ENCODE results near the gene RPS29.
A peak's percentile ranks its signal among the peaks of the same experiment; 100 is the strongest.
"Not testable (repeated sequence)": the region's sequence is repeated elsewhere in the genome, so short reads cannot be mapped to it uniquely, and the experiment has no call there.

Gene RPS29

GRCh38 chr14:49594347-49595091 is 8.3 kb upstream of the RPS29 start:
- H3K27ac ChIP-seq (ENCODE audit: low read length): no peak overlapping the region
- H3K4me1 ChIP-seq (ENCODE audit: control insufficient read depth, insufficient read depth, low read length): no peaks in the 10 kb centered on the region
- H3K9me3 ChIP-seq (ENCODE audit: control insufficient read depth, insufficient read depth, low read length): no peaks in the 10 kb centered on the region
- WGBS (ENCODE audit: insufficient coverage, insufficient read length): no CpG with 5 or more reads among the region's 4 CpGs
- no peaks in the 10 kb centered on the region for H3K27me3 ChIP-seq (ENCODE audit: control insufficient read depth, insufficient read depth, low read length)
- DNase-seq (ENCODE audit: low read depth, low spot score): no peak
- no peaks in the 10 kb centered on the region for H3K36me3 ChIP-seq (ENCODE audit: control insufficient read depth, insufficient read depth, low read length)
- no peak overlapping the region for H3K4me3 ChIP-seq (ENCODE audit: low read length)

- Histone ChIP-seq H3K36me3 (ENCODE audit: control insufficient read depth, insufficient read depth, low read length) (no peaks in the 10 kb centered on the region), H3K27ac (ENCODE audit: low read length) (no peak overlapping the region), H3K27me3 (ENCODE audit: control insufficient read depth, insufficient read depth, low read length) (no peaks in the 10 kb centered on the region), H3K4me1 (ENCODE audit: control insufficient read depth, insufficient read depth, low read length) (no peaks in the 10 kb centered on the region), H3K9me3 (ENCODE audit: control insufficient read depth, insufficient read depth, low read length) (no peaks in the 10 kb centered on the region), H3K4me3 (ENCODE audit: low read length) (no peak overlapping the region)
- WGBS (ENCODE audit: insufficient coverage, insufficient read length): no CpG with 5 or more reads among the region's 3 CpGs
- no peak for DNase-seq (ENCODE audit: low read depth, low spot score)
Measured at GRCh38 chr14:49593016-49593415, 6.8 kb upstream of the RPS29 start.

GRCh38 chr14:49589387-49589786 is 3.2 kb upstream of the RPS29 start:
- H3K27ac ChIP-seq (ENCODE audit: low read length): no peak overlapping the region
- no peaks in the 10 kb centered on the region for H3K27me3 ChIP-seq (ENCODE audit: control insufficient read depth, insufficient read depth, low read length)
- no peaks in the 10 kb centered on the region for H3K9me3 ChIP-seq (ENCODE audit: control insufficient read depth, insufficient read depth, low read length)
- no peaks in the 10 kb centered on the region for H3K4me1 ChIP-seq (ENCODE audit: control insufficient read depth, insufficient read depth, low read length)
- no CpG with 5 or more reads among the region's 3 CpGs for WGBS (ENCODE audit: insufficient coverage, insufficient read length)
- H3K4me3 ChIP-seq (ENCODE audit: low read length): no peak overlapping the region
- no peak for DNase-seq (ENCODE audit: low read depth, low spot score)
- H3K36me3 ChIP-seq (ENCODE audit: control insufficient read depth, insufficient read depth, low read length): peaks cover 2% of the 10 kb centered on the region

GRCh38 chr14:49586673-49587460 is 687 bp upstream of the RPS29 start:
- Histone ChIP-seq H3K27me3 (ENCODE audit: control insufficient read depth, insufficient read depth, low read length) (no peaks in the 10 kb centered on the region), H3K4me3 (ENCODE audit: low read length) (peak overlapping the region; percentile 9; the same call in 1 of the 2 replicates), H3K27ac (ENCODE audit: low read length) (no peak overlapping the region), H3K4me1 (ENCODE audit: control insufficient read depth, insufficient read depth, low read length) (peaks cover 4% of the 10 kb centered on the region; the same call in 1 of the 2 replicates), H3K9me3 (ENCODE audit: control insufficient read depth, insufficient read depth, low read length) (no peaks in the 10 kb centered on the region), H3K36me3 (ENCODE audit: control insufficient read depth, insufficient read depth, low read length) (peaks cover 17% of the 10 kb centered on the region)
- no peak for DNase-seq (ENCODE audit: low read depth, low spot score)
- WGBS (ENCODE audit: insufficient coverage, insufficient read length): no CpG with 5 or more reads among the region's 21 CpGs

GRCh38 chr14:49584981-49585640 is 1.1 kb downstream of the RPS29 start:
- Histone ChIP-seq H3K4me3 (ENCODE audit: low read length) (peak overlapping the region; percentile 72; the same call in 1 of the 2 replicates), H3K36me3 (ENCODE audit: control insufficient read depth, insufficient read depth, low read length) (peaks cover 17% of the 10 kb centered on the region)
- H3K9me3 ChIP-seq (ENCODE audit: control insufficient read depth, insufficient read depth, low read length); H3K27ac ChIP-seq (ENCODE audit: low read length); DNase-seq (ENCODE audit: low read depth, low spot score); H3K27me3 ChIP-seq (ENCODE audit: control insufficient read depth, insufficient read depth, low read length); H3K4me1 ChIP-seq (ENCODE audit: control insufficient read depth, insufficient read depth, low read length): not testable (repeated sequence)
- whole genome bisulfite sequencing (ENCODE audit: insufficient coverage, insufficient read length): no CpG with 5 or more reads among the region's 32 CpGs

- no peaks in the 10 kb centered on the region for H3K27me3 ChIP-seq (ENCODE audit: control insufficient read depth, insufficient read depth, low read length)
- H3K4me1 ChIP-seq (ENCODE audit: control insufficient read depth, insufficient read depth, low read length): peaks cover 4% of the 10 kb centered on the region; the same call in 1 of the 2 replicates
- no CpG with 5 or more reads among the region's 11 CpGs for whole genome bisulfite sequencing (ENCODE audit: insufficient coverage, insufficient read length)
- no peak for DNase-seq (ENCODE audit: low read depth, low spot score)
- H3K27ac ChIP-seq (ENCODE audit: low read length): no peak overlapping the region
- H3K4me3 ChIP-seq (ENCODE audit: low read length): peak overlapping the region; percentile 21; the same call in 1 of the 2 replicates
- H3K36me3 ChIP-seq (ENCODE audit: control insufficient read depth, insufficient read depth, low read length): peaks cover 17% of the 10 kb centered on the region
- H3K9me3 ChIP-seq (ENCODE audit: control insufficient read depth, insufficient read depth, low read length): no peaks in the 10 kb centered on the region
Measured at GRCh38 chr14:49584058-49584457, 2.1 kb downstream of the RPS29 start.

- DNase-seq (ENCODE audit: low read depth, low spot score): no peak
- H3K4me3 ChIP-seq (ENCODE audit: low read length): no peak overlapping the region
- H3K4me1 ChIP-seq (ENCODE audit: control insufficient read depth, insufficient read depth, low read length): peaks cover 4% of the 10 kb centered on the region; the same call in 1 of the 2 replicates
- H3K9me3 ChIP-seq (ENCODE audit: control insufficient read depth, insufficient read depth, low read length): no peaks in the 10 kb centered on the region
- H3K27me3 ChIP-seq (ENCODE audit: control insufficient read depth, insufficient read depth, low read length): no peaks in the 10 kb centered on the region
- WGBS (ENCODE audit: insufficient coverage, insufficient read length): no CpG with 5 or more reads among the region's 6 CpGs
- H3K36me3 ChIP-seq (ENCODE audit: control insufficient read depth, insufficient read depth, low read length): peaks cover 17% of the 10 kb centered on the region
- no peak overlapping the region for H3K27ac ChIP-seq (ENCODE audit: low read length)
Measured at GRCh38 chr14:49583629-49584028, 2.6 kb downstream of the RPS29 start.

- no peaks in the 10 kb centered on the region for H3K9me3 ChIP-seq (ENCODE audit: control insufficient read depth, insufficient read depth, low read length)
- H3K27me3 ChIP-seq (ENCODE audit: control insufficient read depth, insufficient read depth, low read length): no peaks in the 10 kb centered on the region
- peaks cover 20% of the 10 kb centered on the region for H3K36me3 ChIP-seq (ENCODE audit: control insufficient read depth, insufficient read depth, low read length)
- 100% methylated on average over 1 of the region's 4 CpGs for WGBS (ENCODE audit: insufficient coverage, insufficient read length)
- no peak overlapping the region for H3K4me3 ChIP-seq (ENCODE audit: low read length)
- peaks cover 4% of the 10 kb centered on the region; the same call in 1 of the 2 replicates for H3K4me1 ChIP-seq (ENCODE audit: control insufficient read depth, insufficient read depth, low read length)
- H3K27ac ChIP-seq (ENCODE audit: low read length): no peak overlapping the region
- DNase-seq (ENCODE audit: low read depth, low spot score): no peak
Measured at GRCh38 chr14:49582113-49582977, 3.8 kb downstream of the RPS29 start.

GRCh38 chr14:49581209-49582112 is 4.7 kb downstream of the RPS29 start:
- DNase-seq (ENCODE audit: low read depth, low spot score): no peak
- Histone ChIP-seq H3K36me3 (ENCODE audit: control insufficient read depth, insufficient read depth, low read length) (peaks cover 22% of the 10 kb centered on the region), H3K4me3 (ENCODE audit: low read length) (no peak overlapping the region), H3K27ac (ENCODE audit: low read length) (no peak overlapping the region), H3K4me1 (ENCODE audit: control insufficient read depth, insufficient read depth, low read length) (peaks cover 4% of the 10 kb centered on the region; the same call in 1 of the 2 replicates), H3K9me3 (ENCODE audit: control insufficient read depth, insufficient read depth, low read length) (no peaks in the 10 kb centered on the region), H3K27me3 (ENCODE audit: control insufficient read depth, insufficient read depth, low read length) (no peaks in the 10 kb centered on the region)
- no CpG with 5 or more reads among the region's 9 CpGs for WGBS (ENCODE audit: insufficient coverage, insufficient read length)

Measured in iPS DF 6.9 (cell line).